GM12873 (cell line): ENCODE data around the gene MFAP4.

ENCODE experiments used
- TF ChIP-seq, protein P1 (sequence below): IDR thresholded peaks from 2 replicates; pipeline ENCODE4 v1.5.1; 2012; ENCODE audit warnings: low read depth, mild to moderate bottlenecking, moderate library complexity, low read length, control low read depth; ENCODE audit not compliant: insufficient read depth; ENCODE audit errors: missing control alignments

MFAP4 gene

DNA sequence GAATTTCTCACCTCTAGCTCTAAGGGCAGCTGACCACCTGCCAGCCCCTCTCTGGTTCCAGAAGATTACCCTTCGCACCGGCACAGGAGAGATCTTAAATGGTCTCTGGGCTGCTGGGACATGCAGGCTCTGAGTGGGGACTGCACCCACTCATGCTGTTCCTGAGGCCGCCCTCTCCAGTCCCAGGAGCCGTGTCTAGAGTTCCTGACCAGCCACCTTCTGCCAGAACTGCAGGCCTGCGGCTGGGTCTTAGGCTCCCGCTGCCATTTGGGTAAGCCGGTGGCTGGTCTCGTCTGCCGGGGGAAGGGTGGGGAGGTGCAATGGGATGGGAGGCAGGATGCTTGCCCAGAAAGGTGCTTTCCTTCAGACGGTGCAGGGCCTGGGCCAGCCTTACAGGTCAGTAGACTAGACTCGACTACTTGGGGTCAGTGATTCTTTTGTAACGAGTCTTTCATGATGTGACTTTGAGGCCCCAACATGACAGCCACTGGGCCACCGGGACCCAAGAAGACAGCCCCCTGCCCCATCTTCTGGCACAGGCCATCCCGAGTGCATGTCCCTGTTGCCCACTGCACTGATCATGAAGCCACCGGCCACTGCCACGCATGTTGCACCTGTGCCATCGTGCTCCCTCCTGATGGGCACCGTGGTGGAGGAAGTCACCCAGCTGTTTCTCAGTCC lies 50.9 kb downstream of the MFAP4 start:
- TF ChIP-seq, protein P1, sequence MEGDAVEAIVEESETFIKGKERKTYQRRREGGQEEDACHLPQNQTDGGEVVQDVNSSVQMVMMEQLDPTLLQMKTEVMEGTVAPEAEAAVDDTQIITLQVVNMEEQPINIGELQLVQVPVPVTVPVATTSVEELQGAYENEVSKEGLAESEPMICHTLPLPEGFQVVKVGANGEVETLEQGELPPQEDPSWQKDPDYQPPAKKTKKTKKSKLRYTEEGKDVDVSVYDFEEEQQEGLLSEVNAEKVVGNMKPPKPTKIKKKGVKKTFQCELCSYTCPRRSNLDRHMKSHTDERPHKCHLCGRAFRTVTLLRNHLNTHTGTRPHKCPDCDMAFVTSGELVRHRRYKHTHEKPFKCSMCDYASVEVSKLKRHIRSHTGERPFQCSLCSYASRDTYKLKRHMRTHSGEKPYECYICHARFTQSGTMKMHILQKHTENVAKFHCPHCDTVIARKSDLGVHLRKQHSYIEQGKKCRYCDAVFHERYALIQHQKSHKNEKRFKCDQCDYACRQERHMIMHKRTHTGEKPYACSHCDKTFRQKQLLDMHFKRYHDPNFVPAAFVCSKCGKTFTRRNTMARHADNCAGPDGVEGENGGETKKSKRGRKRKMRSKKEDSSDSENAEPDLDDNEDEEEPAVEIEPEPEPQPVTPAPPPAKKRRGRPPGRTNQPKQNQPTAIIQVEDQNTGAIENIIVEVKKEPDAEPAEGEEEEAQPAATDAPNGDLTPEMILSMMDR = no peak

DNA sequence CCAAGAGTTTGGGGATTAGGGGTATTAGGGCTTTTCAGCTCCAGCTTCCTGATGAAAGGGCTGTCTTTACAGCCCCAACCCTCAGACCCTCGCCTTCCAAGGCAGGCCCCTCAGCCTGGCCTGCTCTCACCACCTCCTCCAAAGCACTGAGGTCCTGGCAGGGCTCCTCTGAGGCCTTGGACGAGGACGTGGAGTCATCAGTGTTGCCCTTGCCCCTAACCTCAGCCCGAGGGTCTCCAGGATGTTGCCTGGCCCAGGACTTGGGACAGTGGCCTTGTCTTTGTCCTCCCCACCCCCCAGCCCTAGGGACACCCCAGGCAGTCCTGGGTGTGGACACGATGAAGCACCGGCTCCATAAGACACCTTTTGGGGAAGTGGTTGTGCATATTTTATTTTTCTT lies 52.7 kb downstream of the MFAP4 start:
- TF ChIP-seq, protein P1 = no peak

DNA sequence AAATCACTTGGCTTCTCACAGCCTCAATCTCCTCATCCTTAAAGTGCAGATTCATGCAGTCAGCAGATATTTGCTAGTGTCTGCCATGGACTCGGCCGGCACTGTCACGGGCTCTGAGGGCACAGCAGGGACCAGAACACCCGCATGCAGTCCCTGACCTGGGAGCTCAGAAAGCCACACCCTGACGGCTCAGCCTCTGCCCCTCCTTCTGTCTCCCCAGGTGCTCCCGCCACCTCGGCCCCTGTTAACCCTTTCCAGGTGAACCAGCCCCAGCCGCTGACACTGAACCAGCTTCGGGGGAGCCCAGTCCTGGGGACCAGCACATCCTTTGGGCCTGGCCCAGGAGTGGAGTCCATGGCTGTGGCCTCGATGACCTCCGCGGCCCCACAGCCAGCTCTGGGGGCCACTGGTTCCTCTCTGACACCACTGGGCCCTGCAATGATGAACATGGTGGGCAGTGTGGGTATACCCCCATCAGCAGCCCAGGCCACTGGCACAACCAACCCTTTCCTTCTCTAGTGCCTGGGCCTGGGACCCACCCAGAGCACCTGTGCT lies 53.2 kb downstream of the MFAP4 start:
- TF ChIP-seq, protein P1 = no peak
